ENCODE data around the gene TBCK. TPM values are rescaled to one million over a fixed set of nuclear protein-coding genes. Genes with fewer than 3 reads are reported as not detected.

TBCK gene
- total RNA-seq, 4 donors from 2014 or later, result 49.2 to 70.6 (median 58.7) TPM

DNA sequence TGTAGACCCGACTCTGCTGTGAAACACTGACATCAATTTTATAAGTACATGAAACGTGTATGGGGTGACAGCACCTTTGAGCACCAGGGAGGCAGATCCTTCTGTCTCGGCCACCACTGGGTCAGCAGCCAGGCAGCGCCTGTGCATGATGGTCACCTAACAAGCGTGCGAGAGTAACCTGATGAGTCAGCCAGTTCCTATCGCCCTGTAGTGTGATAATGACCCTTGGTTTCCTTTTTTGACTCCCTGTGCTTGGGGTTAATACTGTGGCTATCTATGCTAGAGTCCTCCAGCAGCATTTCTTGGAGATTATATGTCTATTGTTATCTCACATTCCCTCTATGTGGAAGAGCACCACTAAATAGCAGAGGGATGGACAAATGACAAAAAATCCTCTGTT, 319.2 kb downstream of the TBCK start:
- 77 to 88% methylated on average over 7 of the region's 7 CpGs for WGBS, 2 donors
- intact Hi-C loops (cut with DNase I), result no loop called here
- no peak overlapping the region for H3K4me3 ChIP-seq (replicated peaks in 1 of 3)
- H3K4me1 ChIP-seq, result peaks cover 16 to 19% of the 10 kb centered on the region in 2 donors
- TF ChIP-seq POLR2A (IDR thresholded peaks at IDR 0.05), result no peak
- TF ChIP-seq, protein P1, sequence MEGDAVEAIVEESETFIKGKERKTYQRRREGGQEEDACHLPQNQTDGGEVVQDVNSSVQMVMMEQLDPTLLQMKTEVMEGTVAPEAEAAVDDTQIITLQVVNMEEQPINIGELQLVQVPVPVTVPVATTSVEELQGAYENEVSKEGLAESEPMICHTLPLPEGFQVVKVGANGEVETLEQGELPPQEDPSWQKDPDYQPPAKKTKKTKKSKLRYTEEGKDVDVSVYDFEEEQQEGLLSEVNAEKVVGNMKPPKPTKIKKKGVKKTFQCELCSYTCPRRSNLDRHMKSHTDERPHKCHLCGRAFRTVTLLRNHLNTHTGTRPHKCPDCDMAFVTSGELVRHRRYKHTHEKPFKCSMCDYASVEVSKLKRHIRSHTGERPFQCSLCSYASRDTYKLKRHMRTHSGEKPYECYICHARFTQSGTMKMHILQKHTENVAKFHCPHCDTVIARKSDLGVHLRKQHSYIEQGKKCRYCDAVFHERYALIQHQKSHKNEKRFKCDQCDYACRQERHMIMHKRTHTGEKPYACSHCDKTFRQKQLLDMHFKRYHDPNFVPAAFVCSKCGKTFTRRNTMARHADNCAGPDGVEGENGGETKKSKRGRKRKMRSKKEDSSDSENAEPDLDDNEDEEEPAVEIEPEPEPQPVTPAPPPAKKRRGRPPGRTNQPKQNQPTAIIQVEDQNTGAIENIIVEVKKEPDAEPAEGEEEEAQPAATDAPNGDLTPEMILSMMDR (IDR thresholded peaks at IDR 0.05), result no peak
- no peaks in the 10 kb centered on the region for H3K27me3 ChIP-seq
- no peak for DNase-seq
- H3K9me3 ChIP-seq, result no peaks in the 10 kb centered on the region
- no peak overlapping the region for H3K27ac ChIP-seq
- no peaks in the 10 kb centered on the region for H3K36me3 ChIP-seq

DNA sequence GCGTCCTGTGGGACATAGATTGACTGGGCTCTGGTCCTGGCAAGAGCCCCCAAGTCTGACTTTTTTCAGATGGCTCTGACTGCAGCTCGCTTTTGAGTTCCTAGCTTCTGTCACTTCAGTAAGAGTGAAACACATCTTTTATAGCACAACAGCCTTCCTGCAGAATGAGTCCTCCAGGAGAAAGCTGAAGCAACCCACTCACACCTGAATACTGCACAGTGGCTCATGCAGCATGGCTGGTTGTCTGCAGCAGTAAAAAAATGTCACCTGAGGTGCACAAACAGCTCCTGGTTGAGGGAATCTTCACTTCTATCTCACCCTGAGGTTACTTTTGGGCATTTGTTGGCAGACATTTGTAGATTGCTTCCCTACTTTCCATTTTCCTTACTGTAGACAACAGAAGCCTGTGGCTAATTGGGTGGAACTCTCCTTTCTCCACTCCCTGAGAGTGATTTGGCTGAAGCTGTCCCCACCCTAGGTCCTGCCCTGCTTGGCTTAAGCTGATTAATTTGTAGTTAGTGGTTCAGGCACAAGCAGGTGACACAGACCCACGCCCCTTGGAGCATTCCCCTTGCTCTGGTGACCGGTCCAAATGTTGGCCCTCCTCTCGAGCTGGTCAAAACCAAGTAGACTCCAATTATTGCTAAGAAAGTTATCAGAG, 321.0 kb downstream of the TBCK start:
- no peaks in the 10 kb centered on the region for H3K9me3 ChIP-seq
- H3K36me3 ChIP-seq, result no peaks in the 10 kb centered on the region
- intact Hi-C loops (cut with DNase I), result no loop called here
- no peak overlapping the region for H3K27ac ChIP-seq
- H3K4me1 ChIP-seq, result peaks cover 28 to 38% of the 10 kb centered on the region in 2 donors
- H3K27me3 ChIP-seq, result no peaks in the 10 kb centered on the region
- no peak for DNase-seq
- WGBS, 2 donors, result 76 to 90% methylated on average over 5 of the region's 5 CpGs
- no peak for TF ChIP-seq POLR2A (IDR thresholded peaks at IDR 0.05)
- TF ChIP-seq, protein P1 (IDR thresholded peaks at IDR 0.05), result no peak
- no peak overlapping the region for H3K4me3 ChIP-seq (replicated peaks in 1 of 3)

DNA sequence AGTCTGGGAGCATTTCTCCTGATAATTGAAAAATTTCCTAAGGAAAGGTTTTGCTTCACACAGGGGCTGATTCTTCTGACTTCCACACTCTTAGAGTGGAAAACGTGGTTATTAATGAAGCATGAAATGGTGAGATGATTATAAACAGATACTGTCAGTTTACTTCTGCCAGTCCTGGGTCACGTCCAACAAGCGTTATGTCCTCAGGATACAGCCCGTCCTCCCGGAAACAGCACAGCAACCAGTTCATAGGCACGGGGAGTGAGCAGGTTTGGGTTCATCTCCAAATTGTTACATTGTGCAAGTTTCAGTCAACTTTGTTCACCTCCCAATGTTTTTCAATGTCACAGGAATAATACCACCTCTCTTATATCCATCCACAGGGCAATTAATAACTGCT, 321.9 kb downstream of the TBCK start:
- H3K9me3 ChIP-seq, result no peaks in the 10 kb centered on the region
- intact Hi-C loops (cut with DNase I), result no loop called here
- DNase-seq, result peak; percentile 16 to 32
- WGBS, 2 donors, result 19 to 34% methylated on average over 6 of the region's 6 CpGs
- peaks cover 28 to 38% of the 10 kb centered on the region in 2 donors for H3K4me1 ChIP-seq
- H3K27ac ChIP-seq, result no peak overlapping the region
- H3K27me3 ChIP-seq, result no peaks in the 10 kb centered on the region
- no peak overlapping the region for H3K4me3 ChIP-seq (replicated peaks in 1 of 3)
- no peak for TF ChIP-seq POLR2A (IDR thresholded peaks at IDR 0.05)
- TF ChIP-seq, protein P1 (IDR thresholded peaks at IDR 0.05), result no peak
- H3K36me3 ChIP-seq, result no peaks in the 10 kb centered on the region

DNA sequence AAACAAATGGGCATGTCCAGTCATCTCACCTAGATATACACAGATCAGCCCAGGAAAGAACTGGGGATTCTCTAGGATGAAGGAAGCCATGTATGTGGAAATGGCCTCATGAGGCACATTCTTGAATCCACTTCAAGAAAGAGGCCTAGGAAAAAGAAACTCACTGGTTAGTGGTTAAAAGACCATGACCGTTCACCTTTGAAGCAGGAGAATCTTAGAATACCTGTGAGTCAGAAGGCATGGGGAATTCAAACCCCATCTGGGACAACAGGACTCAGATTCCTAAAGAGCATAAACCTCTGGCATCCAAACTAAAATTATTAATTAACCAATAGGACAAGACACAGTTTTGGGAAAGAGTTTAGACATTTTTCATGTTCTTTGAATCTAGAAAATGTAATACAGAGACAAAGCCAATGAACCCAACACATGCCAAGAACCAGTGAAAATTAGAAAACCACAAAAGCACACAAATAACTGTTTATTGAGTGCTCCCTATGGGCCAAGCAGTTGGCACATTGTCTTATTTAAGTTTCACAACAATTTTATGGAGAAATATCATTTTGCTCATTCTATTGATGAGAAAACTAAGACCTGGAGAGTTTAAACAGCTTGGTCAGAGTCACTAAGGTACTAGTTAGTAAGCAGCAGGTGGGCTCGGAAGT, 323.2 kb downstream of the TBCK start:
- Histone ChIP-seq H3K27ac (peak overlapping the region in 2 of 3 donors; percentile 21 to 51), H3K36me3 (no peaks in the 10 kb centered on the region), H3K4me1 (peaks cover 28 to 38% of the 10 kb centered on the region in 2 donors), H3K9me3 (no peaks in the 10 kb centered on the region), H3K27me3 (no peaks in the 10 kb centered on the region), H3K4me3 (replicated peaks in 1 of 3) (no peak overlapping the region)
- intact Hi-C loops (cut with DNase I), result no loop called here
- DNase-seq, result no peak
- no peak for TF ChIP-seq POLR2A (IDR thresholded peaks at IDR 0.05)
- TF ChIP-seq, protein P1 (IDR thresholded peaks at IDR 0.05), result no peak
- WGBS, 2 donors, result 61 to 68% methylated on average over 2 of the region's 2 CpGs

DNA sequence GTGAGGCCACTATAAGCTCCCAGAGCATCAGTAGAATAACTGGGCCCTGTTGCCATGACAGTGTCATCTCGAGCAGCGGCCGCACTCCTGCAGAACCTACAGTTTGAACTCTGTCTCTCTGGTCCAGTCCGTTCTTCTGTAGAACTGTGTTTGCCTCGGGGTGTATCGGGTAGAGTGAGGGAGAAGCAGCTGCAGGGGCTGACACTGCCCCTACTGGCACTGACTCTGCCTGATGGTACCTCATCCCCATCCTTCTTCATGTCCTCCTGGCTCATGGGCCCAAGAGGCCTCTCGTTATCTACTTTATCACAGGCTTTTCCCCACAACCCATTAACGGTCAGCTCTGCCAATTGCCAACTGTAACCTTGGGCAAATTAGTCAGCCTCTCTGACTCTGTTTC, 324.3 kb downstream of the TBCK start:
- intact Hi-C loops (cut with DNase I), result no loop called here
- DNase-seq, result no peak
- 93 to 94% methylated on average over 8 of the region's 8 CpGs for WGBS, 2 donors
- no peak for TF ChIP-seq POLR2A (IDR thresholded peaks at IDR 0.05)
- TF ChIP-seq, protein P1 (IDR thresholded peaks at IDR 0.05), result no peak
- Histone ChIP-seq H3K36me3 (no peaks in the 10 kb centered on the region), H3K27me3 (no peaks in the 10 kb centered on the region), H3K9me3 (no peaks in the 10 kb centered on the region), H3K4me1 (peaks cover 28 to 38% of the 10 kb centered on the region in 2 donors), H3K4me3 (replicated peaks in 1 of 3) (no peak overlapping the region), H3K27ac (peak overlapping the region; percentile 57 to 76 (median 75))
